Measurements from ENCODE around the gene GPR107.

GPR107 gene

DNA sequence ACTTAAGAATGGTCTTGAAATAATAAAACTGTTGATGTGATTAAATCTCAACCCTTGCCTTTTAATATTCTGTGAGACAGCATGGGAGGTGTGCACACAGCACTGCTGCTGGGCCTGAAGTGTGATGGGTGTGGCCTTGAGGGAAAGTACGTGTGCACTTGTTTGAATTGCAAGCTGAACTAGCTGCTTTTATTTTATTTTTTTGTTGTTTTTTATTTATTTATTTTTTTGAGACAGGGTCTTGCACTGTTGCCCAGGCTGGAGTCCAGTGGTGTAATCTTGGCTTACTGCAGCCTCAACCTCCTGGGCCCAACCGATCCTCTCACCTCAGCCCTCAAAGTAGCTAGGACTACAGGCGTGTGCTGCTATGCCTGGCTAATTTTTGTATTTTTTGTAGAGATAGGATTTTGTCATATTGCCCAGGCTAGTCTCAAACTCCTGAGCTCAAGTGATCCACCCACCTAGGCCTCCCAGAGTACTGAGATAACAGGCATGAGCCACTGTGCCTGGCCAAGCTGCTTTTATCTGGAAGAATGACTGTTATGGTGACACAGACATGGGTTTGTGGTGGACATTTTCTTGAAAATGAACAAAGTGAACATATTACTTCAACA lies 58.9 kb downstream of the GPR107 start:
- no peak for DNase-seq

DNA sequence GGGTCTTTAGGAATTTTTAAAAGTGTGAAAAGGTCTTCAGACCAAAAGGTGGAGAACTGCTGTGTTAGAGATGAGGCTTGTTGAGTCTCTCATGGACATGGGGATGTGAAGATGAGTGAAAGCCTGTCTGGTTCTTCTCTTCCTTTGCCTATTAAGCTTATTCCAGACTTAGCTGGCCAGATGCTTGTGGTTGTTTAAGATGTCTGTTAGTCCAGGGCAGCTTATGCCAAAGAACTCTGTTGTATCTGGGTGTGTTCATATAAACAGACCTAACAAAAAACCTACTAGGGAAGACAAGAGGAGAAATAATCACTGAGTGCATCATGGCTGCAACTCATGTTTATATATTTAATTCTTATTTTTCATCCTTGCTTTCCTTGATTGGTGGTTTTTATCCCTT lies 61.0 kb downstream of the GPR107 start:
- DNase-seq, result no peak

DNA sequence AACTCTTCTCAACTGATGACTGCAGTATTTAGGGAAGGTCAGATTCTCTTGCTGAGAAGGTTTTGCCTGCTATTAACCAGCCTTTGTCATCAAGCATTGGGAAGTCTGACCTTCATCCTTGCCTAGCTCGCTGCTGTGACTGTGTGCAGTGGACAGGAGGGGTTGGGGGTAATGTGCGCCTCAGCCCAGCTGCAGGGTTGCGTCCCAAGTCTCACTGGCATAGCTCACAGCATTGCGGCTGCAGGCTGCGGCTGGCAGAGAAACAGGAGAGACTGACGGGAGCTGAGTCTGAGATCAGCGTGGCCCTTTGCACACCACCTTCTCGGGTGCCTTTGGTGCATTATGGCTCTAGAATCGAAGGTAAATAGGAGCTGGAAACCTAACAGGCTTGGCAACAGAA lies 62.6 kb downstream of the GPR107 start:
- no peak for DNase-seq

DNA sequence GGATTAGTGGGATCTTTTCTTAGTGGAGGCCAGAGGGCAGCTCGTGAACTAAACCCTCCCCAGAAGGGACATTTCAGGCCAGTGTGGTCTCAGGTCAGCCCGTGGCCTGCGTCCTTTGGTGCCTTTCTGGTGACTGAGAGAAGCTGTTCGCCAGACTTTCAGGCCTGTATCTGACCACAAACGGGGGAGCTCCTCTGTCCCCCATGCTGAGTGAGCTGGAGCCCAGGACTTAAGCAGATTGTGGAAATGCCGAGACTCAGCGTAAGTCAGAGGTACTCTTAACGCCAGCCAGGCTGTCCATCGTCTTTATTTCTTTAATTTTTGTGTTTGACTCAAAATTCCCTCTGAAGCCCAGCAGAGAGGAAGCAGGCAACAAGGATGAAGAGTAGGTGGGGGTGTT lies 63.7 kb downstream of the GPR107 start:
- no peak for DNase-seq

DNA sequence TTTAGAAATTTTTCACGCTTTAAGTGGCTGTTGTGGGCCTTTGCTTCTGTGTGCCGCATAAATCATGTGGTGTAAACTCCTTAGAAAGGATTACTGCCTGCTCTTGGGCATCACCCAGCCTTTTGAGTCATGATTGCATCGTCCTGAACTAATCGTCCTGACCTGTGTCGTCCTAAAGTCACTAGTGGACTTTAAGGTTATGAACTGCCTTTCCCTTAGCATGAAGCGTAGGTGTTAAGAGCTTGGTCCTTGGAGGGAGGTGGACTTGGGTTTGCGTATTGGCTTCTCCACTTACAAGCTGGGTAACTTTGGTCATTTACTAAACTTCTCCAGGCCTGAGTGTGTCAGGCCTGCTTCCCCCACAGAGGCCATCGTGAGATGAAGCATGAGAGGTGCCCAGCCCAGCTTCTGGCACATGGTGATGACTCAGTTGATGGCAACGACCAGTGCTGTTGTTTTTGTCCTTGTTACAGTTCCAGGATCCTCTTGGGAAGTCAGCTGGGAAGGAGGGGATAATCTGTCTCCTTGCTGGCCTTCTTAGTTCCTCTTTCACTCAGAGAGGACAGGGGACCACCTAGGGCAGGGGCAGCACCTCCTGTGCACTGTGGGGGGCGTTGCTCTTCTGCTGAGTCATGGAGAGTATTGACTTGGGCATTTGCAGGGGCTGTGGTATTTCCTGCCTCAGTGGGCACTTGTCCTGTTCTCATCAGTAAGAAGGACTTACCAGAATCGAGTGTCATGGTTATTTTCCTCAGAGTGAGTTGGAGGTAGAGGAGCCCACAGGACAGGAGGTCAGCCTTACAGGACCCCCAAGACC lies 64.3 kb downstream of the GPR107 start:
- peak in 1 of 2 experiments; percentile 7 for DNase-seq

DNA sequence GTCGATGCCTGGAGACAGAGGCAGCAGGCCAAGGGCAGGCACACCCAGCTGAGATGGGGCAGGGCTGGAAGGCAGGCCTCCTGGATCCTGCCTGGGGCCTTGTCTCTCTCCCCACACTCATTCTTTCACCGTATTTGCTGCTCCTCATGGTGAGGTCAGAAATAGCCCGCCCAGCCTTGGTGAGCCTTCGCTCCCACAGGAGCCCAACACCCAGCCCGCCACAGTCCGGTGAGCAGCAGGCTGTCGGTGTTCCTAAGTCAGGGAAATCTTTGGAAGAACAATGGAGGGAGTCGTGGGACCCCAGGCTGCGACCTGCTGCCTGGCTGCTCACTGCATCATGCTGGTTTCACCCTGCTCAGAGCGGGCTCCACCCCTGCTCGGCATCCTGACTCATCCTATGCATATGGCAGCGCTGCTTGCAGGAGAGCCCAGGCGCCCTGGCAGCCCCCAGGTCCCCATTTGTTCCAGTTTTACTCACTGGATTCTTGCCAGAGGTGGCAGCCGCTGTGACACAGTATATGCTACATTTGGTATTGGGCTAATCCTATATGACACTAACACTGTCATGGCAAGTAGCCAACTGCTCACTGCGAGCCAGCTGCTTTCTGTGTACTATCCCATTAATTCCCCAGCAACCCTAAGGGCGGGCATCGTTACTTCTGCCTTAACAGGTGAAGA lies 65.3 kb downstream of the GPR107 start:
- no peak for DNase-seq

DNA sequence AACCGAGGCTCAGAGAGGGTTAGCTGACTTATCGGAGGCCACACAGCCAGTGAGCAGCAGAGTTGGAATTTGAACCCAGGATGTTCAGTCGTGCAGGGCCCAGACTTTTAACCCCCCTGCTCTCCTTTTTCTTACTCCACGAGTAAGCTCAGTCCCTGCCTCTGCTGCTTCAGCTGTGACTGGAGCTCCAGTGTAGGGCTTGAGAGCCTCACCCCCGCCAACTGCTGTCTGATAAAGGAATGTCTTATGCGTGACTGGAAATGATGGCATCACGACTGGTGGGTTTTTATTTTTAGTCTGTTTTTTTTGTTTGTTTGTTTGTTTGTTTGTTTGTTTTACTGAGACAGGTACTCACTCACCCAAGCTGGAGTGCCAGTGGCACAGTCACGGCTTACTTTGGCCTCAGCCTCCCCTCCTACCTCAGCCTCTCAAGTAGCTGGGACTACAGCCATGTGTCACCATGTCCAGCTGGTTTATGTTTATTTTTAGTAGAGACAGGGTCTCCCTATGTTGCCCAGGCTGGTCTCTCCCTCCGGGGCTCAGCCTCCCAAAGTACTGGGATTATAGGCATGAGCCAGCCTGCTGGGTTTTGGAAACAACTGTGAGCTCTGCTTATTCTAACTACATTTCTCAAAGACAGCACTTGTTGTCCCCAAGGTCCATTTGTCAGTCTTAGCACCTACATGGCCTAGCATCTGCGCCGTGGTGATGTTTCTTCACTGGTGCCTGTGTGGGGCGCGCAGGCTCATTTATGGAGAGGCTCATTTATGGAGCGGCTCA lies 66.0 kb downstream of the GPR107 start:
- DNase-seq, result no peak

DNA sequence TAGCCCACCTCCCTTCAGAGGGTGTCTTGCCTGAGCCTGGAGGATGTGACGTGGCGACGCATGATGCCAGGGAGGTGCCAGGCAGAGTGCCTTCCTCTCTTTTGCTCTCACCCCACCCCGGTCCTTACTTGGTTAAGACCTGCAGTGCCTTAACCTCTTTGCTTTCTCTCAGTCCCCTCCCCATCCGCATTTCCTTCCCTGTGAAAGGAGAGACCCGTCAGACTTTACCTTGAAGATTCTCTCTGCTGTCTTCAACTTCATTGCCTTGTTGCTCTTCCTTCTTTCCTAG lies 66.5 kb downstream of the GPR107 start:
- no peak for DNase-seq

DNA sequence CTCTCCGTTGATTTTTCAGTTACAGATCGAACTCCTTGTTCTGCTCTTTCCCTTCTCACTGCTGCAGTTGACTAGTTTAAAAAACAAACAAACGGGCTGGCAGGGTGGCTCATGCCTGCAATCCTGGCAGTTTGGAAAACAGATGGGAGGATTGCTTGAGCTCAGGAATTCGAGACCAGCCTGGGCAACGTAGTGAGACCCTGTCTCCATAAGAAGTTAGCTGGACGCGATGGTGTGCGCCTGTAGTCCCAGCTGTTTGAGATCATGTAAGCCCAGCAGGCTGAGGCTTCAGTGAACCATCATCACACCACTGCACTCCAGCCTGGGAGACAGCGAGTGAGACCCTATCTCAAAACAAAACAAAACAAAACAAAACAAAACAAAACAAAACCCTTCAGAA lies 67.1 kb downstream of the GPR107 start:
- no peak for DNase-seq

DNA sequence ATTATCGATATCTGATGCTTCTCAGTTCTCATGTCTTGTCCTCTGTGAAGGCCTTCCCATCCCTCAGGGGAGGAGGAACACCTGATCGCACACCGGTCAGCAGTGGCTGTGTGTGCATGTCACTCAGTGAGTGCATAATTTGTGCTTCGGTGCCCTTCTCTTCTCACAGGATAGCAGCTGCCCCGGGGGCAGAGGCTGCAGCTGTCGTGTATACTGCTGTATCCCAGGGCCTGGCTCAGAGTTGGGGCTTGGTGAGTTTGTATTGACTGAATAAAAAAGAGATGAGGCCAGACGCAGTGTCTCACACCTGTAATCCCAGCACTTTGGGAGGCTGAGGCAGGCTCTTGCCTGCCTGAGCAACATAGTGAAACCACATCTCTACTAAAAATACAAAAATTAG lies 68.8 kb downstream of the GPR107 start:
- DNase-seq, result no peak

DNA sequence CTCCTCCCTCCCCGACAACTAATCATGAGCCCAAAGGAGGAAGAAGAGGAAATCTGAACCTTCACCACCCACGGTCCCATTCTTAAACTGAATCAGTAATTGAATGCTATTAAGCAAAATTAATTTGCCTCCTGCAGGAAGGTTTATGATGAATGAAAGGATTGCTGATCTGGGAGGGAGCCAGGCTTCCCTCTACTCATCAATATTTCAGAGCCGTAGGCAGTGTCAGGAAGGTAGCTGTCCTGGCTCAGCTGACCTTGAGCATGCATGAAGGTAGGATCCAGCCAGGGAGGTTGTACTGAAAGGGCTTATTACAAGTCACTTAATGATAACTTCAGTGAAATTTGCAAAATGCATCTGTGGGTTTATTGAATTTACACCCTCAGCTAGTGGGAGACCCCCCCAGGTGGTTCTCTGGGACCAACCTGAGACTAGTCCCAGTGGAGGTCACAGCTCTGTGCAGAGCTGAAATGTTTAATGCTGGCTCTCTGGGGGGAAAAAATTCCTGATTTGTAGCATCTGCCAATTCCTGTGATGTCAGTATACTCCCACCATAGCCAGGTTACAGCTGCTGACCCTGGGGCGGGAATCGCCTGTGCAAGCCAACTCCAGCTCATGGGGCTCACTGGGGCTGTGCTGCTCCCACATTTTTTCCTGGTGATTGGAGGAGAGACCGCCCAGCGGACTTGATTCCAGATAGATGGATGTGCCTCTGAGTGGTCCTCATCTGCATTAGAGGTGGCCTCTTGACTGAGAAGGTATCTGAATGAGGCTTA lies 70.6 kb downstream of the GPR107 start:
- DNase-seq, result no peak

DNA sequence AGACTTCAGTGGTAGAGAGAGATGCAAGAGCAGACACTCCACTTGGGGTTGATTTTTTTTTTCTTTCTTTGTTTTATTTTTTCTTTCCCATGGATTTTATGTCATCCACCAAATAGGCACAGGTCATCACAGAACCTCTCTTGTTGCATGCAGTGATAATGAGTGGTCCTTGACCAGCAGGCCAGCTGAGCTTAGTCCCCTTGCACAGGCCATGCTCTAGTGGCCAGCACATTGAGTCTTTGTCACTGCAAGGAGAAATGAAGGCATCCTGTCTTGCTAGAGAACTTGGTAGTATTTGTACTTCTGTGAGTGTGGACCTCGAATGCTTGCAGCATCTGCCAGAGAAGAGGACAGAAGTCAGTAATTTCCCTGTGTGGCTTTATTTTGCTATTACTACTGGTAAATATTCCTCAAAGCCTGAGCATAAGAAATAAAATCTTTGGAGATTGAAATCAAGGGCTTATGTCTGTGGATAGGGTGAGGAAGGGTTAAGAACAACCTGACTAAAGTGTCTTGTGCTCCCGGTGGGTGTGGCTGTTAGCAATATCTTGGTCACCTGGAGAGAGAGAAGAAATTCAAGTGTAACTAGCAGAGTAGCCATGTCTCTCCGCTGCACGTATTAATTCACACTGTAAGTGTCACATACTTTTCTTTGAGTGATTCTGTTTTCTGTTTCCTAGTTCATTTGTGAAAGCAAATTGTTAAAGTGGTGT lies 73.2 kb downstream of the GPR107 start:
- no peak for DNase-seq

DNA sequence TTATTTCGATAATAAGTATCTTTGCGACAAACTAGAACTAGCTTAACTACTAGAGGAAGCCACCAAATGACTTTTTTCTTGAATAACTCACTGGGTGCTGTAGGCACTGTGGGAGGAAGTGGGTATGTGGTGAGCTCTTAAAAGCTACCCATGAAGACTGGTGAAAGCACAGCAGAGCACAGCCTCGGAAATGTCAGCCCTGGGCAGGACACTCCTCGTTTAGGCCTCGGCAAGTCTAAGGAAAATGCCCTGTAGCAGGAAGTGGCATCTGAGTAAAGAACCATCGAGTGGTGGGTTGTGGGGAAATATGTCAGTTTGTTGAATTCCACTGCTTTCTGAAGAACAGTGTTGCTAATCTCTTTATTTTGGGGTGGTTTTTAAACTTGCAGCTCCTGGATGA lies 74.5 kb downstream of the GPR107 start:
- DNase-seq, result no peak

DNA sequence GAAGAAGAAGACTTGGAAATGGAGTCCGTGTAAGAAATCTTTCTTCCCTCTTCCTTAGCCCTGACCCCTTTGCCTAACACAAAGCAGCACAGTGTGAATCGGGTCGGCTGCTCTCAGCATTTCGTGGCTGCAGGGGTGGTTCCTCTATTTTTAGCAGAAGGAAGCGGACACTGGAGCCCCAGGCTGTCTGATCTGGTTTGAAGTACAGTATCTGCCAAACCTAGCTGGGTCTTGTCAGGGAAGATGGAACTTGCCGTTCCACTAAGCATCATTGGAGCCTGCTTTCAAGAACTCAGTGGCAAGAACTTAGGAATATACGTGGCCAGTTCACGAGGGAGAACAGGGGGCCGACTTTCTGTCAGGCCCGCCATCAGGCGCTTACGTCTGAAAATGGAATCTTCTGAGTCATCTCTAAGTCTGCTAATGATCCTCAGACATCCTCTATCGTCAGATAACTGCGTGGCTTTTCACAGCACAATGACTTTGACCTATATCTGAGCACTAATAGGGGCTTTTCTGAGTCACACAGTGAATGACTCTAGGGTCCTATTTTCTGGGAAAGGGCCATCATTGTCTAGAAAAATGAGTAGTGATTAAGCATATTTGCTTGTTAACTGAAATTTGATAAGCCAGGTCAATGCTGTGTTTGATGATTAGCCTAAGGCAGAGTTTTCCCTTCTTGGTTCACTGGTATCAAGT lies 75.2 kb downstream of the GPR107 start:
- DNase-seq, result no peak

DNA sequence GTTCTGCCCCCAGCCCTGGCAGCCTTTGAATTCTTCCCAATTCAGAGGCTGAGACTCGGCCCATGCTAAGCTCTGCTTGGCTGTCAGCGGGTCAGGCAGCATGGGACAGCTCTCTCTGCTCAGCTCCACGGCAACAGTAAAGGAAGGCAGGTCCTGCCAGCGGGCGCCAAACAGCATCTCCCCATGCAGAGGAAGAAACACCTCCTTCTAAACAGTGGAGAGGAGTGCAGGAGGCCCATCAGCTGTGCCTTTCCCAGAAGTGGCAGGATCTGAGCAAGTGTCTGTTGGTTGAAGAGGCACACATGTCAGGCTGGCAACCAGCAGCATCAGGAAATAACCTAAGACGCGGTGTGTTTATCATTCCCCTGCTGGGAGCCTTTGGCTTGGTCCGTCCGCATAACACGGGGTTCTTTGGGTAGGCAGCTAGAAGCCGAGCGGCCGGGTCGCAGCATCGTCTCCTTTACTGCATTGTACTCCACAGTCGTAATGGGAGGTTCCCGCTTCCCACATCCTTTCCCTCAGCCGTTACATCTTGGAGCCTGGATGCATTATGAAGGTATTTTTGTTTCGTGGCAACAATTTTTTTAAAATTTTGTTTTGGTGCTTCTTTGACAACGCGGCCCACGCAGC lies 75.8 kb downstream of the GPR107 start:
- no peak for DNase-seq

DNA sequence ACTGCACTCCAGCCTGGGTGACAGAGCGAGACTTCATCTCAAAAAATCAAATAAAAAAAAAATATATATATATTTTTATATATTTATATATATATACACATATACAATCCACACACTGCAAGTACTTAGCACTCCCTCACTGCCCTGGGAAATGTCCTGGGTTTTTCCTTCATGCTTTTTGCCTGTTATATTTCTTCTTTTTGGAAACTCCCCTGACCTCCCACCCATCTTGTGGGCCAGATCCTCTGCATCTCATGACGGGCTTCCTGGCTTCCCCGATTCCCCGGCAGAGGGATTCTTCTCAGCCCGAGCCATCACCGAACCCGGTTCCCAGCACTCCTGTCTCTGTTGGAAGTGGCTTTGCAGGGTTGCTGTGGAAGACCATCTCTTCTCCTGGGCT lies 79.0 kb downstream of the GPR107 start:
- DNase-seq, result no peak

DNA sequence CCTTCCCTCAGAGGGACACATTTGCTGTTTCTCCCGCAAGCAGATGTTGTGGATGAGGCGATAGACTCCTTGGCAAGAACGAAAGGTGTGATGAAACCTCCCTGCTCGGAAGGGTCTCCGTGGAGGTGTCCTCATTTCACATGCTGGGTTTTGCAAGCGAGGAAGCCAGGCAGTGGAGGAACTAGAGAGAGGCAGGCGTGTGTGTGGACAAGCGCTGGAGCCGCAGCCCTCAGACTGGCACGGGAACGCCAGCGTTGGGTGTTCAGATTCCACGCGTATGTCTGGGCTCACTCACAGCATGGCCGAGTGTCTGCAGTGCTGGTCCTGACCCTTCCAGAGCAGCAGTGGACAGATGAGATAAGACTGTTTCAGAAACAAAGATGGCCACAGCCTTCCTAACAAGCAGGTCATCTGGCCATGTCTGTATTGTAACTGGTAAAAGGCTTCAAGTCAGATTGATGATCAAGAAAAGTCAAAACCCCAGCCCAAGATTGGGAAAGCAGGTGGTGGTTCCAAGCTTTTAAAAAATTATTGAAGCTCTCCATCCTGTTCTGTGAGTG lies 83.5 kb downstream of the GPR107 start:
- no peak for DNase-seq

DNA sequence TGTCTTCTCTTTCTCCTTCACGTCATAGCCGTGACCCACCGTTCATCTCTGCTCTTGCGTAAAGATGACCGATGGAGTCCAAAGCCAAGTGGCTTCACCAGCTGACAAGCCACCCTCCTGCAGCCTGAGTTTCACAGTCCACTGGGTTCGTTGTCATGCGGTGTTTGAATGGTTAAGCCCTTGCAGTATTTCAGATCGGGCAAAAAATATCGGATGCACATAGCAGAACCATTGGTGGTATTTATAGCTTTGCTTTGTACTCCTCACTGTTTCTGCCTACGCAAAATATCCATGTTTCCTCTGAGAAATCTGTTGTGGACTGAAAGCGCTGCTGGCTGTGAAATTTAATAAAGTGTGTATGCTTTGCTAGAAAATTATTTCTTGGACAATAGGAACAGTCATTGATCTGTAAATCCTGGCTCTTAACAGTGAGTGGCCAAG lies 84.0 kb downstream of the GPR107 start:
- no peak for DNase-seq

DNA sequence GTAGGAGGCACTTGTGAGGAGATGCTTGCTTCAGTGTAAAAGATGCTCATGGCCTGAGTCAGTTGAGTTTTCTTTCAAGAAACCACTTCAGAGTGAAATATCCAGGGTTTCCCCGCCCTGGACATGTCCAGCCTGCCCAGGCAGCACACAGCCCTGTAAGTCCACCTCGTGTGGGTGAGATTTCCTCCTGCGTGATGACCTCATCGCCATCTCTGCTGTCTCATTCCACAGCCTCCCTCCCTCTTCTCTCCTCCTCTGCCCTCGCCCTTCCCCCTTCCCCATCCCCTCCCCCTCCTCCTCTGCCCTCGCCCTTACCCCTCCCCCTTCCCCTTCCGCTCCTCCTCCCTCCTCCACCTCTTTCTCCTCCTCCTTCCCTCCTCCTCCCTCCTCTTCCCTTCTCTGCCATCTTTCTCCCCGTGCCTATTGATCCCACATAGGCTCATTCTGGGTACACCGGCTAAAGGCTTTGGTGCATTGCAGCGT lies 84.5 kb downstream of the GPR107 start:
- DNase-seq, result no peak

DNA sequence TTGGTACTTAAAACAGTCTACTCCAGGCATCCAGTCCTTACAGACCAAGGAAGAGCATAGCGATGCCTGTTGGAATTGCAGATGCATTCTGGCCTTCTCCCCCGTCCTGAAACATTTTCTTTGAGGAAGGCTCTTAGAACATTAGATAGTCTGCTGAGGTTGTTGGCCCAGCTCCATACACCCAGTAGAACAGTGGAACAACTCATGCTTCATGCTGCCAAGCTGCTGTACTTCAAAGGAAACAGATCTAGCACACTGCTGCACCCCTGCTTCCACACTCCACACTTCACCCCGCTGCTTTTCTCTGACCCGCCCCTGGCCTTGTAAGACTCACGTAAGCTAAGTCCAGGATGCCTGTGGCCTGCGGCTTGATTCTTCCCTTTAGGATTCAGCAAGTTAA lies 85.1 kb downstream of the GPR107 start:
- DNase-seq, result no peak

Data from SW 1271 (cell line).